GM21786 (cell line): Measurements from ENCODE around the gene TMEM178B.

Experiments used
- ATAC-seq: cut with Tn5 transposase; IDR thresholded peaks from one replicate; pipeline ENCODE4 v1.9.1; 2021; ENCODE audit not compliant: unreplicated experiment

Gene TMEM178B

DNA sequence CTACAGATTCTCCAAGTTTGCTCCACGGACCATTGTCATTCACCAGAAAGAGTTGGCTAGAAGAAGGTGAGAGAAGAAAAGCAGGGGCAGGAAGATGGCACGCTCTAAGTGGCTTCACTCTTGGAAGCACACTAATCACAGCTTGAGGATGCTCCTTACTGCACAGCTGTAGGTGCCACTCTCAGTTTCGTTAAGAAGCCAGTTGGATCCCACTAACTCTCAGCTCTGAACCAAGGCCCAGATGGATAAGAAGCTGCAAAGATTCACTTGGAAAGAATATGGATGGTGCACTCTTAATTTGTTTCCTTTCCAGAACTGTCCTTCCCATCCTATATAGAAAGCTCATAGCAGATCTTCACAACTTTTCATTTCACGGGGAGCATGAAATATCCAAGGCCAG lies 382.8 kb downstream of the TMEM178B start:
- no peak for ATAC-seq

DNA sequence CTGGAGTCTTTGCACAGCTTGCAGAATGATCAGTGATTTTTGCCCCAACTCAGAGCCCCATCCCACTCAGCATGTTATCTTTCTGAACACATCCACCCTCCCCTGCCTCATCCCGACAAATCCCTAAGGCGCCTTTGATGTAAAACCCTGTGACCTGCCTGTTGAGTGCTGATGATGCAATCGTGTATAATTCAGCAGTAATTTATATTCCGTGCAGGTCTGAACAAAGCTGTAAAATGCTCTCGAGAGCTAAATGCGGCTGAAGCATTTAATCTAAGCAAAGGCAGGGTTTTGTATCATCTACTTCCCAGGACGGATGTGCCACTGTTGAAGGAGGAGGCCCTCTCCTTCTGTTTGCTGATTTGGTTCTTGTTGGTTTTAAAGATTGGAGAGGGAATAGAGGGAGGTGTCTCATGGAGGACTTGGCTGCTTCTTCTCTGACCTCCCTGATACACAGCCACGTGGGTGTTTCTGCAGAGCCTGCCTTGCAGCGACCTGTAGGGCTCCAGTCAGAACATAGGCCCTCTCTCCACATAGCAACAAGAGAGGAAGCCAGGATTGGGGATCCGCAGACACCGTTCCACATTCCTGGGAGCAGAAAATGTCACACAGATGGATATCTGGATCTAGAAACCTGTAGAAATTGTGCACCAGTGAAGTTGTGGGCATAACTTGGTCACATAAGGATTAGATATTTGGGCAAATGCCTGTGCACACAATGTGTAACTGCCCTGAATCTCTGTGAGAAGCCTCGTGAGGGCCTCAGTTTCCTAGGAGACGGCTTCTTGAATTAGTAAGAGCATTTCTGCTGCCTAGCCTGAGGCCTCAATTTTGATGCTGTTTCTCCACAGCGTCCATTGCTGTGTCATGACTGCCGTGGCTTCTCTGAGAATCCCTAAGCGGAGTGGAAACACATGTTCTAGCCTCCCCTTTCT lies 387.2 kb downstream of the TMEM178B start:
- ATAC-seq, result no peak

DNA sequence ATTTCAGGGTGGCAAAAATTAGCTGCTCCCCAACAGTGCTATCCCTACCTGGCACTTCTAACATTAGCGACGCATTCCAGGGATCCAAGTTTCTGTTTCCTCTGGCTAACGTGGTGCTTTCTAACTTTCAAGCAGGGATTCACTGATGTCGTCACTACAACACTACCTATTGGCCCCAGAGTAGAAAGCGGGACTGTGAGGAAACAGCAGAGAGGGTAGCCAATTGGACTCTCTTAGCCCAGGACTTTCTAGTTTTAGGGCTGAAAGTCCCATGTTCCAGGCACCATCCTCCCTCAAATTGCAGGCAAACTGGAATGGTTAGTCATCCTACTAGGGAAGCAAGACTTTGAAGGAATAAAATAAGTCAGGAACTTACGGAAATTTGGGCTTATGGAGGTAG lies 388.1 kb downstream of the TMEM178B start:
- no peak for ATAC-seq

DNA sequence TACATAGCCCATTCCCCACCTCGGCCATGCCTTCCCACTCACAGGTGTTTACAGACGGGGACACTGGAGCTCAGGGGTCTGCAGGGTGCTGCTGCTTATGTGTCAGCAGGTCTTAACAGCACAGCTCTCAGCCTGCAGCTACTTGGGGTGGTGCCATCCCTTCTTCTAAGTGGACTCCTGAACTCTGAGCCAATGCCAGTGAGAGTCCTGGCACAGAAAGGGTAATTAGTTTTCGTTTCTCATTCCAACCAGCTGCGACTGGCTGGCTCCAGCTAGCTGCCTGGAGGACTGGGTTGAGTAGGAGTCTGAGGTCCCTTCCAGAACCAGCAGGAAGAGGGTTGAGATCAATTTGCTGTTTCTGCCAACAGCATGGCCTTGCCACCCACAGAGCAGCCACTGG lies 389.1 kb downstream of the TMEM178B start:
- no peak for ATAC-seq

DNA sequence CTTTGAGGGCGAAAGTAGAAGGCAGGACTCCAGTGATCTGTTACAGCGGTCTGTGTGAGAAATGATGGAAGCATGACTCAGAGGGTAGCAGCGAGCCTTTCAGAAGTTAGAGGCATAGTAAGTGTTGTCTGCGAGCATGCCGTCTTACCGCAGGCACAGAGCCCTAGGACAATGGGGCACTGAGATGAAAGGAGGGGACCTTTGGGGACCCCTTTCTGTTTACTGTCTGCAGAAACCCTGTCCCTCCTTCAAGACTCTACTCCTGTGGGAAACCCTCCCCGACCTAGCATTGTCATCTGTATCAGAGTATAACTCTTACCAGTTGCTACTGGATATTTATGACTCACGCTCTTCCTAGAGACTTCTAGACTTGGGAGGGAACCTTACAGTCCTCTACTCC lies 390.1 kb downstream of the TMEM178B start:
- ATAC-seq, result no peak

DNA sequence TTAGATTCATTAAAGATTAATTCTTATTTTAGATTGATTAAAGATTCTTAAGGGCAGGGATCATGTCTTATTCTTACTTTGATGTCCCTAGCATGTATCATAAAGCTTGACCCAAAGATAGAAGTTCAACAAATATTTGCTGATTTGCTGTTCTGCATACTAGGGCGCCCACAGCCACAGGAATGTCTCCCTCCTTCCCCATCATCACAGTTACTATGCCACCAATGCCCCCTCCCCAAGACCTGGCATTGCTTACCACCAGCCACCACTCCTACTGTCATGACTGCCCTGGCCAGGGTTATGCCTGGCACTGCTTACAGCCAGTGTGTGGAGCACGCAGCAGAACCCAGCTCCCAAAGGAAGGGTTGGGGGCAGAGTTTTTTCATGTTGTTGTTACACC lies 390.7 kb downstream of the TMEM178B start:
- no peak for ATAC-seq

DNA sequence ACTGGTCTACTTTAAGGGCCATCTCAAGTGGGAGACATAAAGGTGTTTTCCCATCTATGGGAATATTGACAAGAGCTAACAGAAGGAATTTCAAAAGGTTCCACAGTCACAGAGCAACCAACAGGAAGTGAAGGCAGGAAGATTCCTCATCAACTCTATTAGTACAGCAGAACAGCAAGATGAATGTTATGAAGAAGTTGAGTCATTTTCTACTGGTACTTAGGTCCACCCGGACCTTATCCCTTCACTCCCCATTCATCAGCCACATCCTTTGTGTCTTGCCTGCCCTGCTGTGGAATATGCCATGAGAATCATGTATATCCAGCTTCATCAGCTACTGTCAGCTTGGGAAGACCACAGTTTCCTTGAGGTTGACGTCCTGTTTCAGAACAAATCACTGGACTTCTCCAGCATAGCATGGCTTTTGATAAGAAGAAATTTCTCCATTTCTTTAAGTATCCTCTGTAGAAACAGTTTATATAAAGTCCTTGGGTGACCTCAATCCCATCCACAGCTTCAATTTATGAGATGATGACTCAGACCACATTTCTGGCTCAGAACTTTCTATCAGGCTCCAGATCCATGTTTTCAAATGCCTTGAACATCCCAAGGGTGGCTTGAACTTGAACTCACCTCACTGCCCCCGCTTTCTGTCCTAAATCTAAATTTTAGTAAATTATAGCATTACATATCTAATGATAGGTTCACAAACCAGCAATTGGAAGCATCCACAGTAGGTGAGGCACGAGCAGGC lies 392.5 kb downstream of the TMEM178B start:
- no peak for ATAC-seq

DNA sequence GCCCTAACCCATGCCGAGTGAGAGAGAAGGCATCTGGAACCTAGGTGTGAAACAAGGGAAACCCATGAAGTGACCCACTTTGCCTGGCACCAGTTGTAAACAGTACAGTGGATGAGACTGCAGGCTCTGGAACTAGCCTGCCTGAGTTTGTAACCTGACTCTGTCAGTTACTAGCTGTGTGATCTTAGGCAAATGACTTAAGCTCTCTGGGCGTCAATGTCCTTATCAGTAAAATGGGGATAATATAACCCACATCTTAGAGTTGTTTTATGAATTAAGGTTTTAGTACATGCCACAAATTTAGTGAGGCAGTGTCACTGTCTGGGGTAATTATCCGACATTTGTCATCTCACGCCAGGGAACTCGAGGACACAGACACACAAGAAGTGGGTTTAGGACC lies 394.5 kb downstream of the TMEM178B start:
- no peak for ATAC-seq

DNA sequence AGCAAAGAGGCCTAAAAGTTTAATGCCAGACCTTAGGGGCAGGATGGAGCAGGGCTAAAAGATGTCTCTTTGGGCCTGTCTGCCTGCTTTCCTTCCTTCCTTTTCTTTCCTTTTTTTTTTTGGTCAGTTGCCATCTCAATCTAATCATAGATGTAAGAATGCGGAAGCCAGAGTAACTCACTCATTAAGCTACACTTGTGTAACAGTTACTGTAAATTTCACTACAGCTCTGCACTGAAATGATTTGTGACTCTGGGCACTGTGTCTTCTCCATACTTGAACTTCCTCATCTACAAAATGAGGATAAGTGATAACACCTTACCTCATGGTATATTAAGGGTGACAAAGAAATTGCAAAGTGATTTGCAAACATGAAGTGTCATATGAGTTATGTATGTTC lies 401.8 kb downstream of the TMEM178B start:
- no peak for ATAC-seq

DNA sequence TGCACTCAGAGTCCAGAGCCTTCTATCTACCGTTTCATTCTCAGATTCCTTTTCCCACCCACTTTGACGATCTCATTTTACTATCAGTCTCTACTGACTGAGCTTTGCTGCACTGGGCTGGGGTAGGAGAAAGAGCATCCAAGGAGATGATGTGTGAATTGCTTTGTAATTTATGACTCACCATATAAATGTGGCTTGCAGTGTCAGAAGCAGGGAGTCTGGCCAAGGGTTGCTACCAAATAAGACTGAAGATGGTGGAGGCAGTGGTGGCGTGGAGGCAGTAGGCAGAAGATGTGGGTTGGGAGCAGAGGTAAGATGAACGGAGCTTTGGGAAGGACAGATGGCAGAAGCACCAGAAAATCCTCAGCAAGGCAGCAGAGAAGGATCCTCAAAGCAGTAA lies 404.0 kb downstream of the TMEM178B start:
- no peak for ATAC-seq

DNA sequence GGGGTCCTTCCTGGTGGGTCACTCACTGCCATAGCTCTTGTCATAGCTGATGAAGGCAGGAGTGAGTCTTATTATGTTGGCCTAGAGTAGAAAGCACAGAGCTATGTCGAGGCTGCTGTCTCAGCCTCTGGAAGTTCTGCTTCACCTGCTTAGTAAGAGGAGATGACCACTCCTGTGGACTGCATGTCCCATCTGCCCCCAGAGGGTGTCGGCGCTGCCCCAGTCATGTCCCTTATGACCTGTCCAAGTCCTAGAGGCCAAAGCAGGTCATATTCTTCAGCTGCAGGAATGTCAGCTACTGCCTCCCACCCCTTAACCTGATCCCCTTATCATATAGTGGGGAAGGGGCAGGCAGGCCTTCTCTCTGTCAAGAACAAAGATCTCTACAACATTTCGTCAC lies 405.0 kb downstream of the TMEM178B start:
- no peak for ATAC-seq

DNA sequence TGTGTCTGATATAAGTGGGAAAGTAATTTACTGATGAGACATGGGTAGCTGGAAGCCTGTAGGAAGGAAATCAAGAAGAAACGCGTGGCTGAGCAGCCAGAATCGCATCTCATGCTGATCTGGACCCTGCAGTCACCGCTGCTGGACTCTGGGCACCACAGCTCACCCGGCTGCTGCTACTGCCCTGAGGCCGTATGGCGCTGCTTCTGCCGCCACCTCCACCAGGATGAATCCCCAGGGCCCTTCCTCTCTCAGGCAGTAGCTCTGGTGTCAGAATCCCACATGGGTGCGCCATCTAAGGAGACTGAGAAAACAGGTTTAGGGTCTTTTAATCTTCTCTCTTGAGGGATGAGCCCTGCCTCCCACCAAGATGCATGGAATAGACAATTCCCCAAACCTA lies 407.1 kb downstream of the TMEM178B start:
- no peak for ATAC-seq

DNA sequence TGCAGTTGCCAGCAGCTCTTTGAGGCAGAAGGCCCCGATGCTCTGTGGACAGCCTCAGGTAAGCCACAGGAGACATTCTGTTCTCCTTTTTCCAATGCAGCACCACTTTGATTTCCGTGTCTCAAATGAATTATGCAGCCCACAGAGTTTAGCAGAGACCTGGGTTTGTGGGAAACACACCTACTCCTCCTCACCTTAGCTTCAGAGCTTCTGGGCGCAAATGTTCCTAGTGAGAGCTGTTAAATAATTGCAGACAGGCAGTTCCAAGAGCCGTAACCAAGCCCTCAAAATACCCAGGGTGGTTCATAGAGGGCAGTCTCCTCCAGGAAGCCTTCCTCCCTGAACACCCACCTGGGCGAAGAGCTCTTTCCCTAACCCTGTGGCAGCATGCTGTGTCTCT lies 408.1 kb downstream of the TMEM178B start:
- ATAC-seq, result no peak

DNA sequence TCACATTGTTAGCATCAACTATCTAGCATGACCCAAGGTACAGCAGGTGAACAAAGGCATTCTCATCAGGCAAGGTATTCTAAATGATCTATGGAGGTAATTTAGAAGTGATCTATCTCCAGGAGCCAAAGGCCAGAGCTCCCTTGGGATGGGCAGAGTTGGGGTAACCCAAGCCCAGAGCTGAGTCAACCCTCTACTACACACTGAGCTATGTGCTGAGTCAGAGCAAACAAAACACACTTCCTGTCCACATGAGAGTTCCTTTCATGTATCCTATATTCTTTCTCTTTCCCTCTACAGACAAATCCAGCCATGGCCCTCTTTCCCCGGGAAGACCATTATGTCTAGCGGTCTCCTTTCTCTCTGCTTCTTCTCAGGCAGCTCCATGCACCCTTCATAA lies 409.2 kb downstream of the TMEM178B start:
- no peak for ATAC-seq

DNA sequence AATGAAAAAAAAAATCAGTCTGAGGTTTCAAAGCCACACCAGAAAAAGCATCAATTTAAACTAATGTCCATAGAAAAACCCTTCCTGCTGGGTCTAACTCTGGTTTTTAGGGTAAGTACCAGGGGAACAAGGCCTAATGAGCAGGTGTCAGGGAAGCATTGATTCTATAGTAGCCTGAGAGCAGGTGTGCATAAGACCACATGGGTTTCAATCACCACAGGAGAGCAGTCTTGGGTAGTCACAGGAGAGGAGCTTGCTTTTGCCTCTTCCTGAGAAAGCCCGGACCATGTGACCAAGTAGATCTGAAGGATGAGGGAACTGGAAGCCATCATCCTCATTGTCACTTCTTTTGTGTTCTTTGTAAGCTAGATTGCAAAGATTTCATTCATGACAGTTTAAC lies 411.0 kb downstream of the TMEM178B start:
- ATAC-seq, result no peak

DNA sequence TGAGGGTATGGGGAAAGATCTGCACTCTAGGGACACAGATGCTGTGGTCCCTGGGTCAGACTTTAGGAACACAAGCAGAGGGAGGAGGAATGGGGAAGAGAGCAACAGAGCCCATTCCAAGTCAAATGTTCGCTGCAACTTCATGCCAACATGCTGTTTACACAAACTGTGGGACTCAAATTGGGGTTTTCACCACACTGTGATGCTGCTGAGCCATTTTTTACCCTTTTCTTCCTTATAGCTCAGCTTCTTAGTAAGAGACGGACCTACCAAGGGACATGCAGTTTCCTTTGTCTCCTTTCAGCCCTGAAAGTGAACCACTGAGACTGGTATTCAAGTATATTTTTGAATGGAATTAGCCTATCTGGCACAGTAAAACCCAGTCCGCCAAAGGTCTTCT lies 413.1 kb downstream of the TMEM178B start:
- no peak for ATAC-seq

DNA sequence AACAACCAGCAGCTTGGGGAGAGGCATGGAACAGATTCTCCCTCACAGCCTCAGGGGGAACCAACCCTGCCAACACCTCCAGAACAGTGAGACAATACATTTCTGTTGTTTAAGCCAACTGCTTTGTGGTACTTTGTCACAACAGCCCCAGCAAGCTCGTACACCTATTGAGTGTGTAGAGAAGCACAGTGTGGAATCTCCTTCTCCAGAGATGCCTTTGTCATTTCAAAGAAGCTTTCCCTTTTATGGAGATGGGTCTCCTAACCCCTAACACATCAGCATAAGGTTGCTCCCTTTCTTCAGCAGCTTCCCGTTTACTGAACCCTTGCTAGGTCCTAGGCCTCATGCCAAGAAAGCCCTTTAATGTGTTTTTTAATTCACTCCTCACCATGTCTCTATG lies 416.6 kb downstream of the TMEM178B start:
- no peak for ATAC-seq

DNA sequence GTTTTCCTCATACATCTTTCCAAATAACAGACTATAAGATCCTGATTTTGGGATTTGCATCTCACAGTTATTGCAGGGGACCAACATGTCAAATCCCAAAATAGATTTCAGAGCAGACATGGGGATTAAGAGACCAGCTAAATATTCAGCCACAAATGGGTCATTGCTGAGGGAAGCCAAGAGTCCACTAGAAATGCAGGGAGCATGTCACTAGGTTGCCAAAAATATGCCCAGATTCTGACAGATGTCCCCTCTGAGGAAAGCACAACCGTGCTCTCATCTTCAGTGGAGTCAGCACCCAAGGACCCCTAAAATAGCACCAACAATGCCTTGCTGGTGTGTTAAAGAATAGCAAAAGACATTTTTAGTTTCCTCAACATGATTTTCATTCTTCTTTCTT lies 421.2 kb downstream of the TMEM178B start:
- ATAC-seq, result no peak

DNA sequence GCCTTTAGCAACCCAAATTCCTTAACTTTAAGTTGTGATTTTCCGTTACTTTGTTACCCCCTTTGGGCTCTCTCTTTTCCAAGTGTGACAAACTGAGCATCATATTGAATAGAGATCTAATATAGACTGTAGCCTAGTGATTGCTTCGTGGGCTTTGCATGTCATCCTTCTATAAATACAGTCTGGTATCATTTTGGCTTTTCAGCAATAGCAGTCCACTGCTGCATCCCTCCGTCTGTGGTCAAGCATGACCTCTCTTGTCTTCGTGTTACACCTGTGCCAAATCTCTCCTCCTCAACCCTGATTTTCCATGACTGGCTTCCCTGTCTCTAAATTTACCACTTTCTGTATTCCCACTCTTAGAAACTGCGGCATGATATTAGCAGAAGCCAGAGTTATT lies 423.5 kb downstream of the TMEM178B start:
- no peak for ATAC-seq

DNA sequence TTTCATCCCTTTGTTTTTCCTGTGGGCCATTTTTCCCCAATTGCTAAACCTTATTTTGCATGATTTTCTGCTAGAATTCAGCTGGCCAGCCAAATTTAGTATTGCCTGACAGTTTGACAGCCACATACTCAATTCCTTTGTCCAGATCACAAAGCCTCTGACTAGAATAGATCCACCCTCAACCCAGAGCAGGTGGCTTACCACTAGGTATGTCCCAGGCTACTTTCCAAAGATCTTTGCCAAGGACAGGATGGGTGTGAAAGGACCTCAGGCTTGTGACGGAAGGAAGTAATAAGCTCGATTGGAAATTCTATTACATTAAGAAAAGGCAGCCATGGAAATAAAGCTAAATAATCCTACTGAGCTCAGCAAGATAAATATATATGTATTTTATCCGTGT lies 426.7 kb downstream of the TMEM178B start:
- no peak for ATAC-seq

DNA sequence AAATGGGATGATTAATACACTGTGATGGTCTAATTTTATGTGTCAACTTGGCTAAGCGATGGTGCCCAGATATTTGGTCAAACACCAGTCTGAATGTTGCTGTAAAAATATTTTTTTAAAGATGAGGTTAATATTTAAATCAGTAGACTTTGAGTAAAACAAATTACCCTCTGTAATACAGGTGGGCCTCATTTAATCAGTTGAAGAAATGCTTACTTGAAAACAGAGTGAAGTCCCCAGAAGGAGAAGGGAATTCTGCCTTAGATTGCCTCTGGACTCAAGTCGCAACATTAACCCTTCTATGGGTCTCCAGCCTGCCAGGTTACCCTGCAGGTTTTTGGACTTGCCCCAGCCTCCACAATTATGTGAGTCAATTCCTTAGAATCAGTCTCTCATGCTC lies 427.6 kb downstream of the TMEM178B start:
- no peak for ATAC-seq

DNA sequence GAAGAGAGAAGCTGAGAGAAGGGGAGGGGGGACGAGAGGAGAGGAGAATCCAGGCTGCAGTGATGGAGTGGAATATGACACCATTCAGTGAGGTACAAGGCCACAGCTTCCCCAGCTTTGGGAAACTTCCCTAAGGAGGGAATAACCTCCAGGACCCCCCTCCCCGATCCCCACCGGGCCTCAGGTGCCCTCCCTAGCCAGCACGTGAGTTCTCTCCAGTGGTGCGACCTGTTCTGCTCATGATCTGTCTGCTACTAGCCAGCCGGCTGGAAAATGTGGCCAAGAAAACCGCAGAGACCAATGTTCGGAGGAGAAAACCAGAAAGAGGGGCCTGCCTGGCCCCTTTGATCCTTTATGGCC lies 437.4 kb downstream of the TMEM178B start:
- no peak for ATAC-seq
